ENCODE data around the gene NCS1.

GRCh38 chr9:130196643-130197042 is 24.4 kb downstream of the NCS1 start:
- TF ChIP-seq, protein P1, sequence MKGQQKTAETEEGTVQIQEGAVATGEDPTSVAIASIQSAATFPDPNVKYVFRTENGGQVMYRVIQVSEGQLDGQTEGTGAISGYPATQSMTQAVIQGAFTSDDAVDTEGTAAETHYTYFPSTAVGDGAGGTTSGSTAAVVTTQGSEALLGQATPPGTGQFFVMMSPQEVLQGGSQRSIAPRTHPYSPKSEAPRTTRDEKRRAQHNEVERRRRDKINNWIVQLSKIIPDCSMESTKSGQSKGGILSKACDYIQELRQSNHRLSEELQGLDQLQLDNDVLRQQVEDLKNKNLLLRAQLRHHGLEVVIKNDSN (IDR thresholded peaks at IDR 0.05): no peak
- TF ChIP-seq YY1 (IDR thresholded peaks at IDR 0.05; ENCODE audit: low read depth) (peak; percentile 48; the same call in 1 of the 2 replicates), CEBPB (IDR thresholded peaks at IDR 0.05) (no peak), EP300 (IDR thresholded peaks at IDR 0.05; ENCODE audit: borderline replicate concordance) (no peak), RAD21 (IDR thresholded peaks at IDR 0.05; ENCODE audit: low read depth) (no peak), ZBTB7A (IDR thresholded peaks at IDR 0.05; ENCODE audit: low read depth) (no peak), NFIC (IDR thresholded peaks at IDR 0.05) (peak; percentile 73)
- TF ChIP-seq, protein P2, sequence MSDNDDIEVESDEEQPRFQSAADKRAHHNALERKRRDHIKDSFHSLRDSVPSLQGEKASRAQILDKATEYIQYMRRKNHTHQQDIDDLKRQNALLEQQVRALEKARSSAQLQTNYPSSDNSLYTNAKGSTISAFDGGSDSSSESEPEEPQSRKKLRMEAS (IDR thresholded peaks at IDR 0.05): no peak

All from Ishikawa (cell line).